GM12874 (cell line): ENCODE data around the gene LRRC47.

ENCODE experiments used
- CTCF ChIP-seq: IDR thresholded peaks from 2 replicates; pipeline ENCODE4 v1.5.1; 2011; ENCODE audit warnings: low read depth, mild to moderate bottlenecking, control low read depth, low read length, moderate library complexity; ENCODE audit not compliant: insufficient read depth

The LRRC47 gene

GRCh38 chr1:3746389-3746829 lies 49.9 kb downstream of the LRRC47 start:
- no peak for TF ChIP-seq CTCF

- TF ChIP-seq CTCF, result no peak
Measured at GRCh38 chr1:3745590-3746381, 50.5 kb downstream of the LRRC47 start.

GRCh38 chr1:3745071-3745470 lies 51.2 kb downstream of the LRRC47 start:
- no peak for TF ChIP-seq CTCF

GRCh38 chr1:3744646-3745045 lies 51.7 kb downstream of the LRRC47 start:
- TF ChIP-seq CTCF, result no peak

- no peak for TF ChIP-seq CTCF
Measured at GRCh38 chr1:3743826-3744225, 52.5 kb downstream of the LRRC47 start.

- no peak for TF ChIP-seq CTCF
Measured at GRCh38 chr1:3743421-3743820, 52.9 kb downstream of the LRRC47 start.

- TF ChIP-seq CTCF, result no peak
Measured at GRCh38 chr1:3742439-3743298, 53.6 kb downstream of the LRRC47 start.
